HG03521 (cell line): ENCODE measurements around the gene ZSCAN5A.
"Not testable (repeated sequence)": the region's sequence is repeated elsewhere in the genome, so short reads cannot be mapped to it uniquely, and the experiment has no call there.

Experiments
- ATAC-seq: cut with Tn5 transposase; IDR thresholded peaks from one replicate; pipeline ENCODE4 v1.9.1; 2021; ENCODE audit warnings: mild to moderate bottlenecking, moderate library complexity; ENCODE audit not compliant: unreplicated experiment

The ZSCAN5A gene

DNA sequence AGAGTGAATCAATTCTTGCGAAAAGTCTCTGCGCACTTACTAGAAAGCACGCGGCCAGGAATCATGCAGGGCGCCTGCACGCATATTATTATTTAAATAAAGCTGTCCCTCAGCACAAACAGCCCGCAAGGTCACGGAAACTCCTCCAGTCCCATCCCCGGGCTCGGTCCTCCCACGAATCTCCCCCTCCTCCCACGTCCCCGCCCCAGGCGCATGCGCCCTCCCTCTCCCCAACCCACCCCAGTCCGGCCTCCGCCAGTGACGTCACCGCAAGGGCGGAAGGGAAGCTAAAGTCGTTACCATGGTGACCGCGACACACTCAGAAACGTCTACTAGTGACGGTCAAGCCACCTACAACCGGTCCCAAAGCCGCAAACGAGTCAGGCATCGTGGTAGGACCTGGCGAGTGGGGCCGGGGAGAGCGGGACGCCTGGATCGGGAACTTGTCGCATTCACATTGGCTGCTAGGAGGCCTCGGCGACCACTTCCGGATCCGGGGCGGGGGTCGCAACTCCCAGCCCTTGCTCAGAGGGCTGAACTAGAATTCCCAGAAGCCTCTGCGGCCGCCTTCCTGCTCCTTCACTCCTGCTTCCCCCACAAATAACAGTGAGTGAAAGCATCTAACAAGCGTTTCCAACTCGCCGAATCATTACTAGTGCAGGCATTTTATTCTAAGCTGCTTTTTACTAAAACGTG lies at the start of gene ZSCAN5A:
TSS of gene ZSCAN5A (minus strand) at position 459 of the 696 bp plus-strand sequence. CDS start 89,793 bp downstream, outside the sequence.
- peak; percentile 72 for ATAC-seq

GRCh38 chr19:56360841-56361240 lies 46.2 kb upstream of the ZSCAN5A start:
- ATAC-seq, result no peak

GRCh38 chr19:56356944-56357343 lies 42.3 kb upstream of the ZSCAN5A start:
- ATAC-seq, result no peak

- no peak for ATAC-seq
These were observed 40.9 kb upstream of the ZSCAN5A start for GRCh38 chr19:56355517-56355916.

DNA sequence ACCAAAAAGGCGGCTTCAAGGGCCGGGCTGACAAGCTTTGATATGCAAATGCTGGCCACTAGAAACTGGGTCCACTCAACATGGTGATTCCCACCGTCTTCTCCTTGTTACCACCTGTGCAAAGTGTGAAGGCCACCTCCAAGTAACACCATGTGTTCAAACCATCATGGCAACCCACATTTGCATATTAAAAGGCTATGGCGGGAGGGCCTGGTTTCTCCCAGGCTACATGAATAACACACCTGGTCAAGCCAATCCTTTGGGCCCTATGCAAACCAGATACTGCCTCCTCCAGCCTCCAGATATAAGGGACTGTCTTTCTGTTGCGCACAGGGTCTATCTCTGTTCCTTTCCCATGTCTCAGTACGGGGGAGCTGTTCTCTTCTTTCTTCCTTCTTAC lies 36.6 kb upstream of the ZSCAN5A start:
- no peak for ATAC-seq

GRCh38 chr19:56350416-56351045 lies 35.9 kb upstream of the ZSCAN5A start:
- no peak for ATAC-seq

GRCh38 chr19:56348289-56348877 lies 33.7 kb upstream of the ZSCAN5A start:
- no peak for ATAC-seq

- ATAC-seq, result no peak
These were observed 32.6 kb upstream of the ZSCAN5A start for GRCh38 chr19:56347163-56347778.

DNA sequence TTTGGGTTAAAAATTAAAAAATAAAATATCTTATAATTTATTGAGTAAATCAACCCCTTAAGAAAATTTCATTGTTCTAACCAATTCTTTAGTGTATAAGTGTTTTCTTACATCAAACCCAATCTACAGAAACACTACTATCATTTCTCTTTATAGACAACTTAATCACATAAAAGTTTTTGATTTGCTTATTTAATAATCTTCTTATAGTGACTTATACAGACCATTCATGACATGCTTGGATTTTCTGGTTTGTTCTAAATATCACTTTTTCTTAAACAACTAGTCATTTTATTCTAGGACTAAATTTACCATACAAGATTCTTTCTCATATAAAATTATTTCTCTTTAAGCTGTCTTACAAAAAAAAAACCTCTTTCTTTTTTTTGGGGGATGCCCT lies 27.3 kb upstream of the ZSCAN5A start:
- no peak for ATAC-seq

- not testable (repeated sequence) for ATAC-seq
These were observed 24.4 kb upstream of the ZSCAN5A start for GRCh38 chr19:56339031-56339430.

- ATAC-seq, result not testable (repeated sequence)
These were observed 22.4 kb upstream of the ZSCAN5A start for GRCh38 chr19:56337077-56337476.

GRCh38 chr19:56335371-56335770 lies 20.7 kb upstream of the ZSCAN5A start:
- ATAC-seq, result not testable (repeated sequence)

DNA sequence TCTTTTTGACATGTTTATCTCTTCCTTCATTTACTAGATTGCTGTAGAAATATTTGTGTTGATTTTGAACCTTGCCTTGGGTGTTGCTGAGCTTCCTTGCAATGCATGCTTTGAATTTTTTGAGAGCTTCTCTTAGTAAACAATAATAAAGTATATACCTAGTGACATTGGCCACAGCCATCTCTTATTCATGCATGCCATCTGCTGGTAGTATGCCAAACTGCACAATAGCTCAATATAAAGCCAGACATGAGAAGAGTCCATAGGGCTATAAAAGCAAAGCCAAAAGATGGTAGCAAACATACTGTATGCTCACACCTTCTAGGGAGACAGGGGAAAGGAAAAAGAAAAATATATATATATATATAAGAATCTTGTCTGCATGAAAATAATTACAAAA lies 18.9 kb upstream of the ZSCAN5A start:
- ATAC-seq, result no peak

- no peak for ATAC-seq
These were observed 18.1 kb upstream of the ZSCAN5A start for GRCh38 chr19:56332695-56333094.

DNA sequence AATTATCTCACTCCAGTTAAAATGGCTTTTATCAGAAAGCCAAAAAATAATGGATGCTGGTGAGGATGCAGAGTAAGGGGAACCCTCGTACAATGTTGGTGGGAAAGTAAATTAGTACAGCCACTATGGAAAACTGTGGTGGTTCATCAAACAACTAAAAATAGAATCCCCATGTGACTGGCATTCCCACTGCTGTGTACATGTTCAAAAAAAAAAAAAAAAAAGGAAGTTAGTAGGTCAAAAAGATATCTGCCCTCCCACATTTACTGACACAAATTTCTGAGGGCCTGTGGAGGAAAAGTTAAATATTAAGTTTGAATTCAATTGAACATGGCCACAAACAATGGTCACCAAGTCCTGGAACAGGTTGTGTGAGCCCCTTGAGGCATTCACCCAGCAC lies 9.8 kb upstream of the ZSCAN5A start:
- no peak for ATAC-seq

GRCh38 chr19:56321989-56322440 lies 7.4 kb upstream of the ZSCAN5A start:
- ATAC-seq, result no peak

DNA sequence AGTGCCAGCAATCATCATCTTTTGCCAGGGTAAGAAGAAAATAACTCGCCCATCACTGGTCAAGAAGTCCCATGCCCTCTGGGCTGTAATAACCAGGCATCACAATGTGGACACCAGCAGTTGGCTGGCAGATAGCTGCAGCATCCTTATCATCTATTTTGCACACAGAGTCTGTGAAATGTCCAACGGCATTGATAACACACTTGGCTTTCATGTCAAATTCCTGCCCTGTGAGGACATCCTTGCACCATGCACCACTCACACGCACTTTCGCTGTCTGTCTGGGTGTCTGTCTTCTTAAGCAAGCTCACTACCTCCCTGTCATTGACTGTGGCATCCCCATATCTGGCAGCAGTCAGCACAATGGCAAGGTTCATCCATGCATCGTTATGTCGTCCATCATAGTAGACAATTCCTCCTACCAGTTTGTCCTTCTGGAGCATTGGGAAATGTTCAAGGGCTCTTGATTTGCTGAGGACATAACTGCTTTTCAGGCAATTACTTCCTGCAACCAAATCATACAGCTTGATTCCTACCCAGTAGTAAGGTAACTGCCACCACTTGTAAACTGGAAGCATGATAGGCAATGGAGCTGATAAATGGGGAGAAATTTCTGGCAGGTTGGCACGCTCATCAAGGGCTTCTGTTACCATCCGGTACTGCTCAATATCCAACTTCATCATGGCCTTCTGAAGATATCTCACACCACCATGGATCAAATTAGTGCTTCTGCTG lies 6.8 kb upstream of the ZSCAN5A start:
- ATAC-seq, result no peak

DNA sequence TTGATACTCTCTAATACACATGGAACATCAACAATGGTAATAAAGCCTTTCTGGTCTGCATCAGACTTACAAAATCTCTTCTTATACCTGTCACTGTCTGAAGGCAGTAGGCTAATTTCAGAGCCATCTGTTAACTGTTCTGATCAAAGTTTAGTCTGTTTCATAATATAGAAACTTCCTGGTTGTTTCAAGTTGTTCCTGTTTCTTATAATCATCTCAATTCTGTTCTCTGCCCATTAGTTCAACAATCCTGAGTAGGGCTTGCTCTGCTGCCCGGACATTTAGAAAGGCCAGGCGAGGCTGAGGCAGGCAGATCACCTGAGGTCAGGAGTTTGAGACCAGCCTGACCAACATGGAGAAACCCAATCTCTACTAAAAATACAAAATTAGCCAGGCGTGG lies 5.4 kb upstream of the ZSCAN5A start:
- ATAC-seq, result no peak

DNA sequence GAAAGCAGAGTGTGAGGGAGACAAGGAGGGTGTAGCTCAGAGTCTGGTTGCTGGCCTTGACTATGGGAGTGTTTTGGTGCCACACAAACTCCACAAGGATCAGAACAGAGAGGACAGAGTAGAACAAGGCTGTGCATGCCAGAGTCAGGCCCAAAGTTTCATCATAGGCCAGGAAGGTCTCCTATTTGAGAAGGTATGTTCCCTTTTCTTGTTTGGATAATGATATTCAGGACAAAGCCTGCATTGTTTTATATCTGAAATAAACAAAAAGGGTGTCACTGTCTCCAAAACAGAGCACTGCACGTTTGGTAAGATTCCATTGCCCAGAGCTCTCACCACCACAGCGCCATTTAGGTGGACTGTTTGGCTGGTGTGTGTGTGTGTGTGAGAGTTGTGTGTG lies 3.1 kb upstream of the ZSCAN5A start:
- ATAC-seq, result no peak

DNA sequence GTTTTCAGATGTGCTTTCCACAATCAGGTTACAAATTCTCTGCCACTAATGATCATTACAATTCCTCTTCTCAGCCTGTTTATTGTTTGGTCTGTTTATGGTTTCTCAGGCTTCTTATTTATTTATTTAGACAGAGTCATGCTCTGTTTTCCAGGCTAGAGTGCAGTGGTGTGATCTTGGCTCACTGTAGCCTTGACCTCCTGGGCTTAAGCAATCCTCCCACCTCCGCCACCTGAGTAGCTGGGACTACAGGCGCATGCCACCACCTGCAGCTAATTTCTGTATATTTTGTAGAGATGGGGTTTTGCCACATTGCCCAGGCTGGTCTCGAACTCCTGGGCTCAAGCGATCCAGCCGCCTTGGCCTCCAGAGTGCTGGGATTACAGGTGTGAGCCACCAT lies 2.1 kb upstream of the ZSCAN5A start:
- no peak for ATAC-seq
